Epithelial cell of alveolus of lung (primary cell): Measurements from ENCODE around the gene RBMS1. TPM values are rescaled to one million over a fixed set of nuclear protein-coding genes. Genes with fewer than 3 reads are reported as not detected.

ENCODE experiments used
- total RNA-seq: library from RNA; depleted of rRNA; stranded (reverse); fragments of >200 nt; gene quantifications from 2 replicates; pipeline ENCODE4 v1.2.1, GENCODE V29; 2015

RBMS1 gene
- 41.6 and 119 TPM in 2 replicates for total RNA-seq

DNA sequence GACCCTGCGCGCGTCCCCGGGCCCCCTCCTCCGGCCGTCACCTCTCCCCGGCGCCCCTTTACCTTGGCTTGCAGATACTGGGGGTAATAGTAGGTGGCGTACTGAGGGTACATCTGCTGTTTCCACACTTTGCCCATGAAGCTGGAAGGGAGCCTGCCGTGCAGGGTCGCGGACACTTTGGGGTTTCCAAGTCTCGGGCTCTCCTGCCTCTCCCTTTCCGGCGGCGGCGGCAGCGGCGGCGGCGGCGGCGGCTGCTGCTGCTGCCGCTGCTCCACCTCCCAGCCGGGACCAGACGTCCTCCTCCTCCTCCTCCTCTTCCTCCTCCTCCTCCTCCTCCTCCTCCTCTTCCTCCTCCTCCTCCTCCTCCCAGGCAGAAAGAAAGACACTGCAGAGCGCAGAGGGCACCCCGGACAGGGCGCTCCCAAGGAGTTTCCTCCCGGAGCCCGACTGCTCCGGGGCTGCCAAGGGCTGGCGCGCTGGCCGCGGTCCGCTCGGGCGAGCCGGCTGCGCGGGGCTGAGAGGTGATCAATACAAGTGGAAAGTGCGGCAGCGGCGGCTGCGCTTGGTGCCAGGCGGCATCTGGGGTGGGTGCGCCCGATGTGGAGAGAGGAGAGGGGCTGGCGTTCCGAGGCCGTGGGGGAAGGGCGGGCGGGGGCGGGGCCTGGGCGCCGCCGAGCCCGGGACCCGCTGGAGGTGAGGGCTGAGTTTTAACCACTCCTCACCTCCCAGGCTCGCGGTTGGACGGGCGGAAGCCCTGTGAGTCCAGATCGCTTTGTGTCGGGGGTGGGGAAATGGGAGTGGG lies at the start of gene RBMS1:
Gene RBMS1 (minus strand): TSS at position 581 of the 802 bp plus-strand sequence. CDS start 444 bp downstream, at position 137.

